Left colon (tissue), 2 donors: ENCODE data around the gene IGF2BP2. TPM values are rescaled to one million over a fixed set of nuclear protein-coding genes. Genes with fewer than 3 reads are reported as not detected.

Experiments used
- ATAC-seq: fragments of 200-7000 bp; cut with Tn5 transposase; one replicate; pipeline ENCODE4 v1.9.1; 2020; ENCODE audit warnings: mild to moderate bottlenecking, moderate library complexity
- DNase-seq, 2 donors: peaks; one replicate each; pipeline ENCODE4 v3.0.0-alpha.2; 2020
- intact Hi-C, 2 donors: fragments of 100-400 bp; cut with DNase I in 1 of 2; cut with micrococcal nuclease in 1 of 2; formaldehyde crosslinking; loops; one replicate each; pipeline versions ENCODE4 v1.11.2 to v1.14.0; 2022; cut with DNase I, micrococcal nuclease
- total RNA-seq, 2 donors: library from RNA; stranded (reverse); fragmentation: NEBNext Ultra II Directional; extraction: Animal tissue kit (Norgen Biotek cat#: 25700); gene quantifications; one replicate each; pipeline ENCODE4 v1.2.1, GENCODE V29; 2021
- donor health status: DM: no; HTN: no; CAD: no.
- donor health status: DM: yes; HTN: yes; CAD: no.

The IGF2BP2 gene
- total RNA-seq, 2 donors from 2014 or later, result 48.1 to 73.0 TPM

GRCh38 chr3:185659942-185660921 is 164.6 kb downstream of the IGF2BP2 start:
- ATAC-seq (peak; percentile 87), DNase-seq (peak; percentile 75 to 83)
- intact Hi-C loops, result loop anchor here in 1 of 2 donors (10.0 kb wide), 1 partner anchor 105 kb away; no protein-coding TSS in a partner anchor

DNA sequence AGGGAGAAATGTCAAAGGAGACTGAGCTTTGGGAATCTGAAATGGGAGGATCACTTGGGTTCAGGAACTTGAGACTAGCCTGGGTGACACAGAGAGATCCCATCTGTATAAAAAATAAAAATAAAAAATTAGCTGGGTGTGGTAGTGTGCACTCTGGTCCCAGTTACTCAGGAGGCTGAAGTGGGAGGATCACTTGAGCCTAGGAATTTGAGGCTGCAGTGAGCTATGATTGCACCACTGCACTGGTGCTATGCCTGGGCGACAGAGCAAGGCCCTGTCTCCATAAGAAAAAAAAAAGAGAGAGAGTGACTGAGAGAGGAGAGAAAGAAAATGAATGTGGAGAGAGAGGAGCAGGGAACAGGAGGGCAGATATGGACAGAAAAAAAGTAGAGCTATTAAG is 165.9 kb downstream of the IGF2BP2 start:
- ATAC-seq (no peak), DNase-seq (no peak)
- intact Hi-C loops, result no loop called here

- intact Hi-C loops, result no loop called here
- no peak for ATAC-seq
- peak in 1 of 2 donors; percentile 48 for DNase-seq
Observed at GRCh38 chr3:185658504-185658912, 166.3 kb downstream of the IGF2BP2 start.

DNA sequence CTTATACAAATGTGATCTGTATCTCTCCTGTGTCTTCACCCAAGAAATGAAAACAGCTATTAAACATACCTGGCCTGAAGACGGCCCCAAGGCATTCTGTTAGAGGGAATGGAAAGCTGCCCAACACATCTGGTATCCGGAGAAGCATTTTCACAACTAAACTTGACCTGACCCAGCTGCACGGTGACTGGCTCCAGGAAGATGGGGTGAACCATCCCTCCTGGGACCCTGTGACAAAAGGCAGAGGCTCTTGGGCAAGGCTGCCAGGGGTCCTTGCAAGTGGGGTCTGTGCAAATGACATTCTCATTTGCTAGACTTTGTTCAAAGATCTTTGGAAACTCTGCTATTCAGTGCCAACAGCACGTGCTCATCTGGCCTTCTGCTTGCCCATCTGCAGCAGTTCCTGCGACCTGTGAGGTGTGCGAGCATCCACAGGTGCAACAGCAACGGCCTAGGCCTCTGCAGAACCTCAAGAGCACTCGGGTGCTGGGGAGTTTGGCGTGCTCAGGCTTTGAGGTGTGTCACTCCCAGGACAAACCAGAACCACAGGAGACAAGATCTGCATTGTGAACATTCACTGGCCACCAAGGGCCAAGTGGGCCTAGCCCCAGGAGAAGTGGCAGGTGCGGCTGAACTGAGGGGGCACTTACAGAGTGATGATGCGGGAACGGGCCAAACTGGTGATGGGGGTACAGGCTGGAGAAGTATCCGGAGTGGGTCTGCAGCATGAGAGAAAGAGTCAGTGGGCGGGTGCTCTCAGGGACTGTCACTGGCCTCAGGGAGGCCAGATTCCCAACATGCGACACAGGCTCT is 166.9 kb downstream of the IGF2BP2 start:
- DNase-seq (no peak), ATAC-seq (no peak)
- intact Hi-C loops, result no loop called here

- ATAC-seq (no peak), DNase-seq (no peak)
- intact Hi-C loops, result no loop called here
Observed at GRCh38 chr3:185657211-185657610, 167.6 kb downstream of the IGF2BP2 start.

GRCh38 chr3:185656321-185656840 is 168.5 kb downstream of the IGF2BP2 start:
- ATAC-seq (no peak), DNase-seq (no peak)
- intact Hi-C loops, result no loop called here

GRCh38 chr3:185655426-185656320 is 169.2 kb downstream of the IGF2BP2 start:
- ATAC-seq, result no peak
- intact Hi-C loops, result no loop called here
- no peak for DNase-seq

DNA sequence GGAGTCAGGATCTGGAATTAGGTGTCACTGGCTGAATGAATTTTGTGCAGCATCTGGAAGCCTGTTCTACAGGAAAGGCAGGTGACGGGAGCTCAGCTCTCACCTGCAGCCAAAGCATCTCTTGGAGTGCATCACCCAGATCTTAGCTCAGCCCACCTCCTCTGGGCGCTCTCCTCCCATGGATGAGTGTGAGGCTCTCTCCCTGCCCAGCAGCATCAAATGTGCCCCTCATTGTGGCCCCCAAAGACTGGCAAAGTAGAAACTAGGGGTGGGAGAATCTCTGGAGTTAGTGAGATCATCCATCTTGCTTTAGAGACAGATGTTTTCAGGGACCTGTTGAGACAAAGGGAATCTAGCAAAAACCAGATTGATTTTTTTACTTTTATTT is 170.1 kb downstream of the IGF2BP2 start:
- intact Hi-C loops, result no loop called here
- no peak for DNase-seq
- no peak for ATAC-seq

- ATAC-seq, result no peak
- no peak for DNase-seq
- intact Hi-C loops, result no loop called here
Observed at GRCh38 chr3:185653949-185654757, 170.7 kb downstream of the IGF2BP2 start.

DNA sequence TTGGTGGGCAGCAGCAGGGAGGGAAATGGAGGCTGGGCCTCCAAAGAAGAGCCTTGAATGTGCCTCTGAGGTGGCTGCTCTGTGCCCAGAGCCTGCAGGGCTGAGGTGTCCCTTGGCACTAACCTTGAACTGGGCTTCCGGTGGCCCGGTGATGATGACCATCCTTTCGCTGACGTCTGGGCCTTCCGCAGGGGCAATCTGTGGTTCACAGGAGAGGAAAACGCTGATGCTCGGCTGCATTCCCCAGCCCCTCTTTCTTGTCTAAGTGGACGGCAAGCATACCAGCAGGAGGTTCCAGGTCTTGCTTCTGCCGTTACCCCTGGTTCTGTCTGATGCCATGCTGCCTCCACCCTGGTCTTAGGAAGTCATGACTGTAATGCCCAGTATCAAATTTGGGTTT is 172.9 kb downstream of the IGF2BP2 start:
- DNase-seq, result no peak
- no peak for ATAC-seq
- intact Hi-C loops, result no loop called here

- ATAC-seq, result no peak
- intact Hi-C loops, result no loop called here
- no peak for DNase-seq
Observed at GRCh38 chr3:185649414-185649813, 175.4 kb downstream of the IGF2BP2 start.

- no peak for DNase-seq
- ATAC-seq, result no peak
- intact Hi-C loops, result no loop called here
Observed at GRCh38 chr3:185648396-185648795, 176.4 kb downstream of the IGF2BP2 start.

DNA sequence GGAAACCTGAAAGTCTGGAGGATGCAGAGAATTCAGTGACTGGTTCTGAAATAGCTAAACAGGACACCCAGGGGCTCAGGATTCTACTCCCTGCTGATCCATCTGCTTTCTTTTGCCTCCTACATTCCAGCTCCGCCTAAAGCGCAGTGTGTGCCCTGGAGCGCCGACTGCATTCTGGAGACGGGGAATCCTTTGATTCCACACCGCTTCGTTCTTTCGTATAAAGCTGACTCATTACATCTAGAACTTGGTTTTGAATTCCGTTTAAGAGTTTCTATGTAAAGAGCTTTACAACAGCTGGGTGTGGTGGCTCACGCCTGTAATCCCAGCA is 177.0 kb downstream of the IGF2BP2 start:
- intact Hi-C loops, result no loop called here
- ATAC-seq (no peak), DNase-seq (no peak)

DNA sequence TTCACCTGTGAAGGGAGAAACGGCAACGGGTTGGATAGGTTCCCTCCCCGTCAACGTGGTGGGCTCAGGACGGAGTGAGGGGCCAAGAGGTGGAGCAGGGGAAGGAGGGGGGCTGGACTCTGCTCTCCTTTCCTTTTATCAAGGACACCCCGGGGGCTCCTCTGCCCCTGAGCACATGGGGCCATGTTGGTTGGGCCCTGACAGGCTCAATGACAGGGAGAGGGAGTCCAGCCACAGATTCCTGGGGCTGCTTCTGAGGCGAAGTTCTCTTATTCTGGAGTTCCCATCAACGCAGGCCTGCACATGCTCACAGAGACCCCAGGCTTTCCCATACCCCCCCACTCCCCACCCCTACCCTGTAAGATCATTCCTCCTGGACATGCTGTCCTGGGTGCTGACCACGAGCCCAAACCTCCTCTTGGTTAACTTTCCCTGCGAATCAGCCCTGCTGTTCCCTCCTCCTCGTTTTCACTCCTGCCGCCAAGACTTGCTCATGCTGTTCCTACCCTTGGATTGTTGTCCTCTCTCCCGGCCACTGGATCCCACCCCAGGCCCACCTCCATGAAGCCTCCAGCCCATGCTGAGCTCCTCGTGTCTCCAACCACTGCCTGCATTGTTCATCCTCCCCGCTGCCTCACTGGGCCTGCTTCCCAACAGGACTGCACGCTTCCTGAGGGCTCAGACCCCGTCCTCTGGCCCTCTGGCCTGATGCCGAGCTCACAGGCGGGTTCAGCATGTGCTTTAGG is 177.5 kb downstream of the IGF2BP2 start:
- intact Hi-C loops, result no loop called here
- DNase-seq (no peak), ATAC-seq (no peak)

DNA sequence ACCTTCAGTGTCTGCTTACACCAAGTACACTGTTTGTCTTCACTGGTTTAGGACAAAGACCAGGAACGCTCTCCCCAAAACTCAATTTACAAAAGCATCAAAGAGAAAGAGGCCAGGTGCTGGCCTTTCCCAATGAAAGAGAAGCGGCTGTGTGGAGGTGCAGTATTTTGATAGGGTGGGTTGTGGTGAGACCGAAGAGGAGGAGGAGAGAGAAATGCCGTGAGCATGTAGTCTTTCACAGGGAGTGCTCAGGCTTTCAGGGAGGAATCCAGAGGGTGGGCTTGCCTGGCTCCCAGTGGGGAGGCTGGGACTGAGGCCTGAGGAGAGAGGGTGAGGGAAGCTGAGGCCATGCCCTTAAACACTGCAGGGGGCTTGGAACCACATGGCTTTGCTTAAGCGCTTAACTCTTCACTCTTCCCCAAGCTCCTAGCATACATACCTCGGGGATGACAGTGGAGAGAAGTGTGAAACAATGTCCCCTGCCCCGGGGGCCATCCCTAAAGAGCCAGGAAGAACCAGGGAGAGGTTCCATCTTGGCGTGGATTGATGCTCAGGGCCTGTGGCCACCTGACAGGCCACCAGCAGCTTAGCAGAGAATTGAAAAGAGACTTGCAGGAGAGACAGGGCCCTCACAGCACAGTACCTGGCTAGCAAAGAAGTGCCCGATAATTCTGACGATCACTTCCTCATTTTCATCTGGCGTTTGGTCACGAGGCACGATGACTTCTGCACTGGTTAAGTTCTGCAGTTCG is 178.3 kb downstream of the IGF2BP2 start:
- no peak for ATAC-seq
- DNase-seq, result no peak
- intact Hi-C loops, result no loop called here

DNA sequence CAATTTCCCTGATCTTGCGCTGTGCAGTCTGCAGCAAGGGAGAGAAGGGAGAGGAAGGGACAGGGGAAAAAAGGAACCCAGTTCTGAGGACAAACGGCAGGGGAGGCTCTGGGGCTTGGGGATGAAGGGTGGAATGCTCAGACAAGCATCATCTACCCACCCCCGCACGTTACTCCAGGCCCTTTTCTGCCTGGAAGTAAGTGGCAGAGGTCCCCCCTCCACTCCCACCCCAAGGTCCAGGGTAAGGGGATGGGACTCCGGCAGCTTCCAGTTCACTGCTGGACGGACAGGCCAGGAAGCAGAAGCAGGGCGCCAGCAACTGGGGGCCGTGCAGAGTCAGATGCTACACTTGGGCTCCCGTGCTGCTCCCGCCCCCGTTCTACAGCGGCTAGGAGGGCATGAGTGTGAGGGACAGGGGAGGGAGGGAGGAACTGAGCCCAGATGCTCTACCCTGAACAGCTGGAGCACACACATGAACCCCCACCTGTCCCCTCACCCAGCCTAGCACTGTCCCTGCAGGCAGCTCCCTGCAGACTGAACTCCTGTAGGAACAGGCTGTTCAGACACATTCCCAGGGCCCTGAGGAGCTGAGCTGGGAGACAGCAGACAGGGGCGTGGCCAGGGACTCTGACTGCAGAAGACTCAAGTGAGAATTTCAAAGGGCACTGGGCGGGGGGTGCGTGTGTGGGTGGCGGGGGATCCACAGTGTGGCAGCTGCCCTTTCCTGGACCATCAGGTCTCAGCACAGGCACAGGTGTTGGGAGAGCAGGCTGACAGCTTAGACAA is 179.1 kb downstream of the IGF2BP2 start:
- DNase-seq, result no peak
- intact Hi-C loops, result no loop called here
- peak; percentile 41 for ATAC-seq
